Activated naive CD8-positive, alpha-beta T cell (primary cell): ENCODE results near the gene TRIOBP.

ENCODE experiments used
- H3K27ac Mint-ChIP-seq: one replicate; pipeline ENCODE4 v1.8.0; 2021; ENCODE audit warnings: mixed read lengths
- H3K27me3 Mint-ChIP-seq: one replicate; pipeline ENCODE4 v1.8.0; 2021; ENCODE audit warnings: mixed read lengths
- H3K36me3 Mint-ChIP-seq: one replicate; pipeline ENCODE4 v1.8.0; 2021; ENCODE audit warnings: mixed read lengths
- H3K4me1 Mint-ChIP-seq: one replicate; pipeline ENCODE4 v1.8.0; 2021; ENCODE audit warnings: low read depth, mixed read lengths
- H3K4me3 Mint-ChIP-seq: one replicate; pipeline ENCODE4 v1.8.0; 2021; ENCODE audit warnings: mild to moderate bottlenecking, mixed read lengths
- H3K9me3 Mint-ChIP-seq: one replicate; pipeline ENCODE4 v1.8.0; 2021; ENCODE audit warnings: low read depth, mixed read lengths

Gene TRIOBP

GRCh38 chr22:37745548-37746365, 48.9 kb downstream of the TRIOBP start:
- peak overlapping the region; percentile 93 for H3K4me3 Mint-ChIP-seq
- H3K4me1 Mint-ChIP-seq: peaks cover 18% of the 10 kb centered on the region
- peak overlapping the region; percentile 90 for H3K27ac Mint-ChIP-seq
- no peaks in the 10 kb centered on the region for H3K9me3 Mint-ChIP-seq
- H3K36me3 Mint-ChIP-seq: no peaks in the 10 kb centered on the region
- H3K27me3 Mint-ChIP-seq: no peaks in the 10 kb centered on the region

GRCh38 chr22:37746366-37747079, 49.7 kb downstream of the TRIOBP start:
- peaks cover 18% of the 10 kb centered on the region for H3K4me1 Mint-ChIP-seq
- no peaks in the 10 kb centered on the region for H3K27me3 Mint-ChIP-seq
- peak overlapping the region; percentile 66 for H3K27ac Mint-ChIP-seq
- H3K9me3 Mint-ChIP-seq: no peaks in the 10 kb centered on the region
- peak overlapping the region; percentile 88 for H3K4me3 Mint-ChIP-seq
- no peaks in the 10 kb centered on the region for H3K36me3 Mint-ChIP-seq

- peak overlapping the region; percentile 66 for H3K27ac Mint-ChIP-seq
- H3K4me1 Mint-ChIP-seq: peaks cover 18% of the 10 kb centered on the region
- no peaks in the 10 kb centered on the region for H3K9me3 Mint-ChIP-seq
- no peaks in the 10 kb centered on the region for H3K27me3 Mint-ChIP-seq
- peak overlapping the region; percentile 88 for H3K4me3 Mint-ChIP-seq
- no peaks in the 10 kb centered on the region for H3K36me3 Mint-ChIP-seq
Measured at GRCh38 chr22:37747080-37747714, 50.3 kb downstream of the TRIOBP start.

GRCh38 chr22:37747715-37748100, 50.9 kb downstream of the TRIOBP start:
- H3K9me3 Mint-ChIP-seq: no peaks in the 10 kb centered on the region
- H3K4me3 Mint-ChIP-seq: peak overlapping the region; percentile 68
- peaks cover 18% of the 10 kb centered on the region for H3K4me1 Mint-ChIP-seq
- H3K27me3 Mint-ChIP-seq: no peaks in the 10 kb centered on the region
- peak overlapping the region; percentile 54 for H3K27ac Mint-ChIP-seq
- H3K36me3 Mint-ChIP-seq: no peaks in the 10 kb centered on the region

DNA sequence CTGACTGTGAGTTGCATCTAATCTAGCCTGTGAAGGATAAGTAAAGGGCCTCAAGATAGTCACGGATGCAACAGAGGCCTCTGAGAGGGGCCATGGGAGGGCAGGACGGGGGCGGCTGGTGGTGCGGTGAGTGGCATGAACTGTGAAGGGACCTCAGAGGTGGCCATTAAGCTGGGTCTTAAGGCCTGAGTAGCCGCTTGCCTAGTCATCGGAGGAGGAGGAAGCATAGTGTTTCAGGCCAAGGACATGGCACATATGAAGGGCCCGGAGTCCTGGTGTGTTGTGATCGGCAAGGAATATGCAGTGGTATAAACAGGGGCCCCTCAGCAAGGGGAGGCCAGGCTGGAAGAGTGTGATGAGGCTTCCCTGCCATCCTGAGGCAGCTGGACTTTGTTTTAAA, 51.8 kb downstream of the TRIOBP start:
- no peaks in the 10 kb centered on the region for H3K27me3 Mint-ChIP-seq
- H3K27ac Mint-ChIP-seq: no peak overlapping the region
- no peaks in the 10 kb centered on the region for H3K36me3 Mint-ChIP-seq
- H3K4me3 Mint-ChIP-seq: peak overlapping the region; percentile 30
- H3K4me1 Mint-ChIP-seq: peaks cover 18% of the 10 kb centered on the region
- no peaks in the 10 kb centered on the region for H3K9me3 Mint-ChIP-seq

DNA sequence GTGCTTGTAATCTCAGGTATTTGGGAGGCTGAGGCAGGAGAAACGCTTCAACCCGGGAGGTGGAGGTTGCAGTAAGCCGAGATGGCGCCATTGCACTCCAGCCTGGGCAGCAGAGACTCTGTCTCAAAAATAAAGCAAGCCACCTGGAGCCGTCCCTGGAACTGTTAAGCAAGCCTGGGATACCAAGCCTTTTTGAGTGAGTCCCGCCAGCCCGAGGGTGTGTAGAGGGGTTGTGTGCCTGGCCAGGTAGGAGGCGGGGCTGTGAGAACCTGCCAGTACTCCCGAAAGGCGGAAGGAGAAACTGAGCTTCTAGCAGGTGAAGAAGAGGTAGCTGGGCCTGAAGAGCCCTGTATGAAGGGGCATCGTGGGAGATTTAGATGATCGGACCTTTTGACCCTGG, 52.4 kb downstream of the TRIOBP start:
- Mint-ChIP-seq H3K36me3 (no peaks in the 10 kb centered on the region), H3K4me3 (no peak overlapping the region), H3K9me3 (no peaks in the 10 kb centered on the region), H3K27ac (no peak overlapping the region), H3K27me3 (no peaks in the 10 kb centered on the region), H3K4me1 (peaks cover 18% of the 10 kb centered on the region)

- Mint-ChIP-seq H3K27ac (no peak overlapping the region), H3K4me3 (no peak overlapping the region), H3K9me3 (no peaks in the 10 kb centered on the region), H3K36me3 (no peaks in the 10 kb centered on the region), H3K27me3 (no peaks in the 10 kb centered on the region), H3K4me1 (peaks cover 18% of the 10 kb centered on the region)
Measured at GRCh38 chr22:37749831-37750595, 53.2 kb downstream of the TRIOBP start.

GRCh38 chr22:37750596-37751162, 53.8 kb downstream of the TRIOBP start:
- H3K9me3 Mint-ChIP-seq: no peaks in the 10 kb centered on the region
- no peak overlapping the region for H3K4me3 Mint-ChIP-seq
- H3K27ac Mint-ChIP-seq: no peak overlapping the region
- H3K4me1 Mint-ChIP-seq: peaks cover 11% of the 10 kb centered on the region
- H3K27me3 Mint-ChIP-seq: no peaks in the 10 kb centered on the region
- H3K36me3 Mint-ChIP-seq: no peaks in the 10 kb centered on the region

DNA sequence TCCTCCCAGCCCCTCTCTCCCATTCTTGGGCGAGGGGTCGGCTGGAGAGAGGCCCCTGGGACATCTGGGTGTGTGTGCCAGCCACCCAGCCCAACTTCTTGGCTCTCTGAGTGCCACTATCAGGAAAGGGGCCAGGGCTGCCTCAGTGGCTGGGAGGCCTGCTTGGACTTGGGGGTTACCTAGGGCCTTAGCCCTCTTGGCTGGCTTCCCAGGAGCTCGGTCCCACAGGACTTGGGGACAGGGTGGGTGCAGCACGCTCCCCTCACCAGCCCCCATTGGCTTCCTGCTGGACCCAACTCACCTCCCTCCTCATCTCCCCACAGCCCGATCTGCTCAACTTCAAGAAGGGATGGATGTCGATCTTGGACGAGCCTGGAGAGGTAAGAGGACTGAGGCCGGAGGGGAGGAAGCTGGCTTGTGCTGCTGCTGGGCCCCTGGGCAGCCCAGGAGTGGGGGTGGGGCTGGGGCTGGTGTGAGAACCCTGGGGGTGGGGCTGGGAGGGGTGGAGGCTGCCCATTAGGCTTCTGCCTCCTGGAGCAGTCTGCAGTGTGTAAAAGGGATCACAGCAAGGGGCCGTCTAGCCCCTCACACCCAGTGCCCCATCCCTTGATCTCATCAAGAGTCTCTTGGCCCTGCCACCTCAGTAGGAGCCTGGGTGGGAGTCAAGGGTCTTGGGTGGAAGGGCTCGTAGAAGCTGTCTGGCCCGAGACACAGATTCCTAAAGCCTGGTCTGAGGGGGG, 54.8 kb downstream of the TRIOBP start:
- Mint-ChIP-seq H3K4me1 (peaks cover 11% of the 10 kb centered on the region), H3K27ac (no peak overlapping the region), H3K9me3 (no peaks in the 10 kb centered on the region), H3K36me3 (no peaks in the 10 kb centered on the region), H3K27me3 (no peaks in the 10 kb centered on the region), H3K4me3 (no peak overlapping the region)

- Mint-ChIP-seq H3K27ac (no peak overlapping the region), H3K27me3 (no peaks in the 10 kb centered on the region), H3K4me3 (no peak overlapping the region), H3K36me3 (no peaks in the 10 kb centered on the region), H3K4me1 (peaks cover 7% of the 10 kb centered on the region), H3K9me3 (no peaks in the 10 kb centered on the region)
Measured at GRCh38 chr22:37752189-37753087, 55.6 kb downstream of the TRIOBP start.

- H3K36me3 Mint-ChIP-seq: no peaks in the 10 kb centered on the region
- no peak overlapping the region for H3K4me3 Mint-ChIP-seq
- no peaks in the 10 kb centered on the region for H3K27me3 Mint-ChIP-seq
- no peak overlapping the region for H3K27ac Mint-ChIP-seq
- H3K9me3 Mint-ChIP-seq: no peaks in the 10 kb centered on the region
- no peaks in the 10 kb centered on the region for H3K4me1 Mint-ChIP-seq
Measured at GRCh38 chr22:37753746-37754145, 56.9 kb downstream of the TRIOBP start.

DNA sequence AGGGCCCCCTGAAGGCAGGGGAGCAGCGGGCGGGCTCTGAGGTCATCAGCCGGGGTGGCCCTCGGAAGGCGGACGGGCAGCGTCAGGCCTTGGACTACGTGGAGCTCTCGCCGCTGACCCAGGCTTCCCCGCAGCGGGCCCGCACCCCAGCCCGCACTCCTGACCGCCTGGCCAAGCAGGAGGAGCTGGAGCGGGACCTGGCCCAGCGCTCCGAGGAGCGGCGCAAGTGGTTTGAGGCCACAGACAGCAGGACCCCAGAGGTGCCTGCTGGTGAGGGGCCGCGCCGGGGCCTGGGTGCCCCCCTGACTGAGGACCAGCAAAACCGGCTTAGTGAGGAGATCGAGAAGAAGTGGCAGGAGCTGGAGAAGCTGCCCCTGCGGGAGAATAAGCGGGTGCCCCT, 60.8 kb downstream of the TRIOBP start:
- Mint-ChIP-seq H3K4me1 (no peaks in the 10 kb centered on the region), H3K9me3 (no peaks in the 10 kb centered on the region), H3K36me3 (no peaks in the 10 kb centered on the region), H3K27ac (no peak overlapping the region), H3K4me3 (no peak overlapping the region), H3K27me3 (no peaks in the 10 kb centered on the region)

GRCh38 chr22:37758694-37759093, 61.8 kb downstream of the TRIOBP start:
- Mint-ChIP-seq H3K36me3 (no peaks in the 10 kb centered on the region), H3K27me3 (no peaks in the 10 kb centered on the region), H3K4me3 (no peak overlapping the region), H3K4me1 (no peaks in the 10 kb centered on the region), H3K27ac (no peak overlapping the region), H3K9me3 (no peaks in the 10 kb centered on the region)
